Small intestine (tissue), 7 donors: Measurements from ENCODE around the gene PLXNC1. TPM values are rescaled to one million over a fixed set of nuclear protein-coding genes. Genes with fewer than 3 reads are reported as not detected.
"Not testable (repeated sequence)": the region's sequence is repeated elsewhere in the genome, so short reads cannot be mapped to it uniquely, and the experiment has no call there.

Source experiments
- DNase-seq, 2 donors: peaks; one replicate each; pipeline versions ENCODE4 v3.0.0 to v3.0.0-alpha.2; 2013
- FAIRE-seq: peaks from 2 replicates; lab custom pipeline; 2012; peaks lifted over from hg19 to GRCh38; lab: Jason Lieb, UNC
- H3K27ac ChIP-seq, 3 donors: one replicate each; pipeline ENCODE4 v1.5.1; 2013; ENCODE audit warnings: low read length in 2 of 3, mild to moderate bottlenecking in 2 of 3, control low read depth in 1 of 3, inconsistent platforms in 1 of 3, low read depth in 1 of 3, moderate library complexity in 1 of 3
- H3K27me3 ChIP-seq, 3 donors: one replicate each; pipeline ENCODE4 v1.6.1; 2013; ENCODE audit warnings: low read length in 3 of 3, inconsistent platforms in 1 of 3; ENCODE audit not compliant: control insufficient read depth in 3 of 3, insufficient read depth in 3 of 3
- H3K36me3 ChIP-seq, 3 donors: one replicate each; pipeline ENCODE4 v1.6.1; 2013; ENCODE audit warnings: low read length in 3 of 3, inconsistent platforms in 1 of 3, low read depth in 1 of 3, mild to moderate bottlenecking in 1 of 3, moderate library complexity in 1 of 3; ENCODE audit not compliant: control insufficient read depth in 3 of 3, insufficient read depth in 2 of 3
- H3K4me1 ChIP-seq, 3 donors: one replicate each; pipeline ENCODE4 v1.6.1; 2013; ENCODE audit warnings: low read length in 2 of 3, inconsistent platforms in 1 of 3, low read depth in 1 of 3, mild to moderate bottlenecking in 1 of 3, moderate library complexity in 1 of 3; ENCODE audit not compliant: control insufficient read depth in 3 of 3, insufficient read depth in 2 of 3
- H3K4me3 ChIP-seq, 3 donors: one replicate each; pipeline ENCODE4 v1.5.1; 2013; ENCODE audit warnings: low read length in 3 of 3, control low read depth in 1 of 3, inconsistent platforms in 1 of 3, low read depth in 1 of 3, mild to moderate bottlenecking in 1 of 3, moderate library complexity in 1 of 3
- H3K9me3 ChIP-seq, 2 donors: one replicate each; pipeline ENCODE4 v1.6.1; 2013; ENCODE audit warnings: low read depth in 1 of 2, low read length in 1 of 2; ENCODE audit not compliant: control insufficient read depth in 2 of 2, insufficient read depth in 1 of 2
- WGBS, 3 donors: extraction: QIAGEN DNeasy Blood & Tissue Kit; methylation state at CpG; one replicate each; pipeline ENCODE4 v1.1.7; 2013; 5-methylcytosine and 5-hydroxymethylcytosine counted together
- polyA plus RNA-seq, 4 donors: library from polyadenylated mRNA; stranded (reverse) in 3 of 4; unstranded in 1 of 4; fragments of 200-250 nt in 3 of 4; fragments of 120-200 nt in 1 of 4; gene quantifications; one replicate each; pipeline versions ENCODE4 v1.2.1 to v1.2.3, GENCODE V29; 2013
- donor health status: healthy with polysubstance abuse.
- donor health status: control.
- donor health status: control.
- donor health status: Bipolar disorder and iron deficiency.
- donor health status: healthy.

The PLXNC1 gene
- polyA plus RNA-seq, 4 donors: 0.22 to 20.5 (median 1.2) TPM

- no peak for FAIRE-seq
- peaks cover 0 to 3% (median 0%) of the 10 kb centered on the region in 3 donors for H3K4me1 ChIP-seq
- 60 to 80% (median 68%) methylated on average over 9 of the region's 9 CpGs for WGBS, 3 donors
Measured at GRCh38 chr12:94305130-94305957, 157.0 kb downstream of the PLXNC1 start.

GRCh38 chr12:94308612-94309011, 160.2 kb downstream of the PLXNC1 start:
- FAIRE-seq: no peak

More at GRCh38 chr12:94305130-94305957, 157.0 kb downstream of the PLXNC1 start:
- Histone ChIP-seq H3K9me3 (no peaks in the 10 kb centered on the region), H3K36me3 (peaks cover 4 to 7% (median 5%) of the 10 kb centered on the region in 3 donors), H3K4me3 (no peak overlapping the region), H3K27ac (no peak overlapping the region), H3K27me3 (no peaks in the 10 kb centered on the region)
- no peak for DNase-seq

GRCh38 chr12:94309373-94309772, 161.0 kb downstream of the PLXNC1 start:
- H3K4me1 ChIP-seq: peaks cover 0 to 4% (median 0%) of the 10 kb centered on the region in 3 donors
- H3K27ac ChIP-seq: no peak overlapping the region
- H3K4me3 ChIP-seq: no peak overlapping the region
- FAIRE-seq (no peak), DNase-seq (no peak)
- peaks cover 4 to 5% (median 4%) of the 10 kb centered on the region in 3 donors for H3K36me3 ChIP-seq
- H3K27me3 ChIP-seq: no peaks in the 10 kb centered on the region
- WGBS, 3 donors: 77 to 89% (median 85%) methylated on average over 5 of the region's 5 CpGs
- H3K9me3 ChIP-seq: peaks cover 0 to 5% of the 10 kb centered on the region in 2 donors

More at GRCh38 chr12:94308612-94309011, 160.2 kb downstream of the PLXNC1 start:
- peaks cover 0 to 4% (median 0%) of the 10 kb centered on the region in 3 donors for H3K4me1 ChIP-seq
- no peaks in the 10 kb centered on the region for H3K27me3 ChIP-seq
- no peak for DNase-seq
- 83 to 92% (median 91%) methylated on average over 2 of the region's 2 CpGs for WGBS, 3 donors
- no peak overlapping the region for H3K27ac ChIP-seq
- peaks cover 4 to 6% (median 5%) of the 10 kb centered on the region in 3 donors for H3K36me3 ChIP-seq
- peaks cover 0 to 1% of the 10 kb centered on the region in 2 donors for H3K9me3 ChIP-seq
- H3K4me3 ChIP-seq: no peak overlapping the region

- Histone ChIP-seq H3K9me3 (peaks cover 0 to 5% of the 10 kb centered on the region in 2 donors), H3K4me1 (peaks cover 0 to 4% (median 0%) of the 10 kb centered on the region in 3 donors), H3K36me3 (peaks cover 0 to 2% (median 0%) of the 10 kb centered on the region in 3 donors), H3K27ac (peak overlapping the region in 1 of 3 donors; percentile 77), H3K4me3 (no peak overlapping the region), H3K27me3 (no peaks in the 10 kb centered on the region)
- DNase-seq (peak; percentile 72 to 74), FAIRE-seq (no peak)
- 14 to 67% (median 49%) methylated on average over 1 of the region's 1 CpG for WGBS, 3 donors
Measured at GRCh38 chr12:94312378-94312777, 164.0 kb downstream of the PLXNC1 start.

GRCh38 chr12:94316600-94316999, 168.2 kb downstream of the PLXNC1 start:
- H3K36me3 ChIP-seq, DNase-seq, FAIRE-seq, H3K27me3 ChIP-seq, H3K27ac ChIP-seq, H3K4me1 ChIP-seq, H3K4me3 ChIP-seq: not testable (repeated sequence)
- WGBS, 3 donors: 93 to 99% (median 98%) methylated on average over 2 of the region's 2 CpGs
- peaks cover 0 to 19% of the 10 kb centered on the region in 2 donors for H3K9me3 ChIP-seq

- Histone ChIP-seq H3K27ac (no peak overlapping the region), H3K27me3 (no peaks in the 10 kb centered on the region), H3K9me3 (peaks cover under 1 to 34% of the 10 kb centered on the region in 2 donors), H3K4me1 (no peaks in the 10 kb centered on the region), H3K36me3 (peaks cover 0 to 20% (median 1%) of the 10 kb centered on the region in 3 donors), H3K4me3 (no peak overlapping the region)
- DNase-seq: no peak
- 49 to 85% (median 65%) methylated on average over 1 of the region's 1 CpG for WGBS, 3 donors
- no peak for FAIRE-seq
Measured at GRCh38 chr12:94318181-94318580, 169.8 kb downstream of the PLXNC1 start.

GRCh38 chr12:94320109-94320508, 171.7 kb downstream of the PLXNC1 start:
- H3K4me3 ChIP-seq: no peak overlapping the region
- H3K9me3 ChIP-seq: peaks cover 2 to 33% of the 10 kb centered on the region in 2 donors
- DNase-seq (no peak), FAIRE-seq (no peak)
- H3K4me1 ChIP-seq: no peaks in the 10 kb centered on the region
- H3K36me3 ChIP-seq: peaks cover 0 to 25% (median 3%) of the 10 kb centered on the region in 3 donors
- no peaks in the 10 kb centered on the region for H3K27me3 ChIP-seq
- H3K27ac ChIP-seq: no peak overlapping the region

- no peak overlapping the region for H3K4me3 ChIP-seq
- no peak for DNase-seq
- H3K27ac ChIP-seq: no peak overlapping the region
- WGBS, 3 donors: 94 to 98% (median 95%) methylated on average over 2 of the region's 2 CpGs
- FAIRE-seq: no peak
- H3K4me1 ChIP-seq: no peaks in the 10 kb centered on the region
- H3K27me3 ChIP-seq: no peaks in the 10 kb centered on the region
- H3K9me3 ChIP-seq: peaks cover 2 to 33% of the 10 kb centered on the region in 2 donors
- H3K36me3 ChIP-seq: peaks cover 0 to 29% (median 3%) of the 10 kb centered on the region in 3 donors
Measured at GRCh38 chr12:94322346-94322745, 174.0 kb downstream of the PLXNC1 start.
